ENCODE results near the gene CCDC9B. TPM values are rescaled to one million over a fixed set of nuclear protein-coding genes. Genes with fewer than 3 reads are reported as not detected.

The CCDC9B gene
- total RNA-seq, 4 donors from 2014 or later, result 28.0 to 105 (median 66.7) TPM

DNA sequence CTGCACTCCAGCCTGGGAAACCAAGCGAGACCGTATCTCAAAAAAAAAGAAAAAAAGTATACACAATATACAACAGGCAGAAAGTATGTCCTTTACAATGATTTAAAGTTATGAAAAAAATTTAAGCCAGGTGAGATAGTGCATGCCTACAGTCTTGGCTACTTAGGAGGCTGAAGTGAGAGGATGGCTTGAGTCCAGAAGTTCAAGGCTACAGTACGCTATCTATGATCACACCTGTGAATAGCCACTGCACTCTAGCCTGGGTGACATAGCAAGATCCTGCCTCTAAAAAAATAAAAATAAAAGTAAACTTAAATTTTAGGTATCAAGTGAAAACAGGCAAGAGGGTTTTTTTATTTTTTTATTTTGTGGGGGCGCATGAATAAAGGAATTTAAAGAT, 38.6 kb upstream of the CCDC9B start:
- 82 to 88% methylated on average over 4 of the region's 4 CpGs for WGBS, 2 donors (ENCODE audit: low coverage in 1 of 2)
- Histone ChIP-seq H3K4me1 (peaks cover 0 to 15% (median 5%) of the 10 kb centered on the region in 3 donors), H3K4me3 (no peak overlapping the region), H3K9me3 (no peaks in the 10 kb centered on the region), H3K27ac (no peak overlapping the region), H3K27me3 (no peaks in the 10 kb centered on the region), H3K36me3 (no peaks in the 10 kb centered on the region)
- TF ChIP-seq CTCF (IDR thresholded peaks at IDR 0.05) (no peak), EP300 (IDR thresholded peaks at IDR 0.05) (no peak), POLR2A (IDR thresholded peaks at IDR 0.05) (no peak)
- no peak for ATAC-seq

DNA sequence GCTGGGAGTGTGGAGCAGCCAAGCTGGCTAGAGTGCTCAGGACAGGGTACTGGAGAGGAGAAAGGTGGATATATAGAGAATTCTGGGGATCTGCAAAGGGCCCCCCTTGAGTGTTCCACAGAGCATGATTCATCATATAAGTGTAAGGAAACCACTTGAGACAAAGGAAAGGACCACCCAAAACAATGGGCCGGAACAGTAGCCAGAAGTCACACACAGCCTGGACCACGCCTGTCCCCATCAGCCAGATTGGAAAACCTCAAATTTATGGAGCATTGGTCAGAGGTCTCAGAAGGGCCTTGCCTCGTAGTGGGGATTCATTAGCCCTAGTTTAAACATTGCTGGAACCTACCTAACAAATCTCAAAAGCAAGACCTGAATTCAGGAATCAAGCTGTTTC, 36.9 kb upstream of the CCDC9B start:
- ATAC-seq, result no peak
- WGBS, 2 donors (ENCODE audit: low coverage in 1 of 2), result 50 to 100% methylated on average over 1 to 3 of the region's 3 CpGs
- TF ChIP-seq POLR2AphosphoS5 (IDR thresholded peaks at IDR 0.05) (no peak), CTCF (IDR thresholded peaks at IDR 0.05) (no peak), POLR2A (IDR thresholded peaks at IDR 0.05) (no peak), EP300 (IDR thresholded peaks at IDR 0.05) (no peak)
- no peaks in the 10 kb centered on the region for H3K27me3 ChIP-seq
- H3K27ac ChIP-seq, result no peak overlapping the region
- peaks cover 0 to 4% (median 0%) of the 10 kb centered on the region in 3 donors for H3K4me1 ChIP-seq
- H3K9me3 ChIP-seq, result no peaks in the 10 kb centered on the region
- no peaks in the 10 kb centered on the region for H3K36me3 ChIP-seq
- H3K4me3 ChIP-seq, result no peak overlapping the region

- no peak for ATAC-seq
- H3K27ac ChIP-seq, result no peak overlapping the region
- 80% methylated on average over 2 of the region's 2 CpGs; no CpG with 5 or more reads in 1 of the 2 donors for WGBS, 2 donors (ENCODE audit: low coverage in 1 of 2)
- H3K36me3 ChIP-seq, result no peaks in the 10 kb centered on the region
- H3K27me3 ChIP-seq, result no peaks in the 10 kb centered on the region
- no peak overlapping the region for H3K4me3 ChIP-seq
- TF ChIP-seq EP300 (IDR thresholded peaks at IDR 0.05) (no peak), CTCF (IDR thresholded peaks at IDR 0.05) (no peak), POLR2AphosphoS5 (IDR thresholded peaks at IDR 0.05) (no peak), POLR2A (IDR thresholded peaks at IDR 0.05) (no peak)
- H3K9me3 ChIP-seq, result no peaks in the 10 kb centered on the region
- H3K4me1 ChIP-seq, result peaks cover 0 to 7% (median 0%) of the 10 kb centered on the region in 3 donors
Measured at GRCh38 chr15:40372981-40373380, 32.2 kb upstream of the CCDC9B start.

DNA sequence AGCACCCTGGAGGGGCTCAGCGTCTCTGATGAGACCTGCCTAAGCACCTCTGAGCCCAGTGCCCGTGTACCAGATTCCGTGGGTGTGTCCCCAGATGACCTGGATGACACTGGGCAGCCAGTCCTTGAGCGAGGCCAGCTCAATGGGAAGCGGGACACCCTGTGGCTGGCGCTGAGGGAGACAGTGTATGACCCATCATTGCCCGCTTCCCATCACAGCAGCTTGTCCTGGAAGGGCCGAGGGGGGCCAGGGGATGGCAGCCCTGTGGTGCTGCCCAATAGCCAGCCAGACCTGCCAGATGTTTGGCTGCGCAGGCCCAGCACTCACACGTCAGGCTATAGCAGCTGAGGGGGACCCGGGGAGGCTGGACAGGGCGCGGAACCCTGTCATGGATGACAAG, 29.2 kb upstream of the CCDC9B start:
- no CpG with 5 or more reads among the region's 13 CpGs for WGBS, 2 donors (ENCODE audit: low coverage in 1 of 2)
- TF ChIP-seq CTCF (IDR thresholded peaks at IDR 0.05) (no peak), POLR2AphosphoS5 (IDR thresholded peaks at IDR 0.05) (no peak), POLR2A (IDR thresholded peaks at IDR 0.05) (no peak), EP300 (IDR thresholded peaks at IDR 0.05) (no peak)
- ATAC-seq, result no peak
- H3K27me3 ChIP-seq, result no peaks in the 10 kb centered on the region
- H3K36me3 ChIP-seq, result no peaks in the 10 kb centered on the region
- peaks cover 0 to 23% (median 0%) of the 10 kb centered on the region in 3 donors for H3K4me1 ChIP-seq
- H3K4me3 ChIP-seq, result no peak overlapping the region
- no peaks in the 10 kb centered on the region for H3K9me3 ChIP-seq
- no peak overlapping the region for H3K27ac ChIP-seq

DNA sequence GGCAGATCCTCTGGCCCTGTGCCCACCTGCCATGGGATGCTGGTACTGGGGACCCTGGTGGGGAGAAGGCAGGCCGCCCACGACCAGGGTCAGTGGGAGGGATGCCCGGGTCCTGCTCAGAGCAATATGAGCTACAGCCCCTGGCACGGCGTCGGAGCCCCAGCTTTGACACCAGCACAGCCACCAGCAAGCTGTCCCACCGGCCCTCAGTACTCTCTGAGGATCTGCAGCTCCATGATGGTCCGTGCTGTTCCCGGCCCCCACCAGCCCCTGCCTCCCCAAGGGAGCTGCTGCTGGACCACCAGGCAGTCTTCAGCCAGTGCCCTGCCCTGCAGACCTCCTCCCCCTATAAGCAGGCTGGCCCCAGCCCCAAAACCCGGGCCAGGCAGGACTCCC, 28.7 kb upstream of the CCDC9B start:
- TF ChIP-seq EP300 (IDR thresholded peaks at IDR 0.05) (no peak), POLR2A (IDR thresholded peaks at IDR 0.05) (no peak), POLR2AphosphoS5 (IDR thresholded peaks at IDR 0.05) (no peak), CTCF (IDR thresholded peaks at IDR 0.05) (no peak)
- peaks cover 0 to 23% (median 0%) of the 10 kb centered on the region in 3 donors for H3K4me1 ChIP-seq
- H3K27me3 ChIP-seq, result no peaks in the 10 kb centered on the region
- H3K9me3 ChIP-seq, result no peaks in the 10 kb centered on the region
- no peak overlapping the region for H3K27ac ChIP-seq
- 80% methylated on average over 1 of the region's 10 CpGs; no CpG with 5 or more reads in 1 of the 2 donors for WGBS, 2 donors (ENCODE audit: low coverage in 1 of 2)
- no peak for ATAC-seq
- H3K36me3 ChIP-seq, result no peaks in the 10 kb centered on the region
- H3K4me3 ChIP-seq, result no peak overlapping the region

All from gastroesophageal sphincter (tissue), 4 donors.